ENCODE results near the gene PBX3. TPM values are rescaled to one million over a fixed set of nuclear protein-coding genes. Genes with fewer than 3 reads are reported as not detected.

PBX3 gene
- total RNA-seq, 2 experiments from 2014 or later, result 24.3 to 28.0 TPM

- POLR2A ChIA-PET, result no interaction called here
- Mint-ChIP-seq H3K36me3 (peaks cover 1% of the 10 kb centered on the region), H3K27ac (no peak overlapping the region), H3K27me3 (no peaks in the 10 kb centered on the region), H3K4me1 (peaks cover 21% of the 10 kb centered on the region), H3K9me3 (no peaks in the 10 kb centered on the region), H3K4me3 (no peak overlapping the region)
- no peak for DNase-seq
- no peak for ATAC-seq (ENCODE audit: low read depth)
These were observed 78.6 kb downstream of the PBX3 start for GRCh38 chr9:125825762-125826161.

- no peak overlapping the region for H3K27ac Mint-ChIP-seq
- peaks cover 2% of the 10 kb centered on the region for H3K9me3 Mint-ChIP-seq
- no peak overlapping the region for H3K4me3 Mint-ChIP-seq
- ATAC-seq (ENCODE audit: low read depth), result no peak
- POLR2A ChIA-PET, result no interaction called here
- H3K36me3 Mint-ChIP-seq, result peaks cover 5% of the 10 kb centered on the region
- H3K27me3 Mint-ChIP-seq, result no peaks in the 10 kb centered on the region
- H3K4me1 Mint-ChIP-seq, result peaks cover 23% of the 10 kb centered on the region
- DNase-seq, result no peak
These were observed 79.7 kb downstream of the PBX3 start for GRCh38 chr9:125826850-125827249.

GRCh38 chr9:125829743-125830142 lies 82.6 kb downstream of the PBX3 start:
- Mint-ChIP-seq H3K4me3 (peak overlapping the region; percentile 85), H3K36me3 (peaks cover 11% of the 10 kb centered on the region), H3K27me3 (no peaks in the 10 kb centered on the region), H3K9me3 (peaks cover 2% of the 10 kb centered on the region), H3K4me1 (peaks cover 15% of the 10 kb centered on the region), H3K27ac (peak overlapping the region; percentile 84)
- POLR2A ChIA-PET, result interaction anchor here (1.1 to 1.4 kb wide), 2 partner anchors 84 to 123 kb away, joined by 4 read pairs; partner anchors contain the start of gene MAPKAP1
- DNase-seq (no peak), ATAC-seq (ENCODE audit: low read depth) (peak; percentile 100)

GRCh38 chr9:125831054-125831453 lies 83.9 kb downstream of the PBX3 start:
- DNase-seq (no peak), ATAC-seq (ENCODE audit: low read depth) (no peak)
- POLR2A ChIA-PET, result interaction anchor here (0.7 kb wide), 1 partner anchor 17 kb away, joined by 4 read pairs; no protein-coding TSS in a partner anchor
- H3K27ac Mint-ChIP-seq, result no peak overlapping the region
- H3K9me3 Mint-ChIP-seq, result peaks cover 2% of the 10 kb centered on the region
- H3K27me3 Mint-ChIP-seq, result no peaks in the 10 kb centered on the region
- peaks cover 11% of the 10 kb centered on the region for H3K4me1 Mint-ChIP-seq
- peaks cover 10% of the 10 kb centered on the region for H3K36me3 Mint-ChIP-seq
- peak overlapping the region; percentile 60 for H3K4me3 Mint-ChIP-seq

- peaks cover 2% of the 10 kb centered on the region for H3K9me3 Mint-ChIP-seq
- POLR2A ChIA-PET, result interaction anchor here (0.7 kb wide), 1 partner anchor 17 kb away, joined by 4 read pairs; no protein-coding TSS in a partner anchor
- no peak for ATAC-seq (ENCODE audit: low read depth)
- H3K27me3 Mint-ChIP-seq, result no peaks in the 10 kb centered on the region
- peaks cover 10% of the 10 kb centered on the region for H3K36me3 Mint-ChIP-seq
- H3K4me3 Mint-ChIP-seq, result no peak overlapping the region
- no peak overlapping the region for H3K27ac Mint-ChIP-seq
- DNase-seq, result no peak
- H3K4me1 Mint-ChIP-seq, result peaks cover 11% of the 10 kb centered on the region
These were observed 84.4 kb downstream of the PBX3 start for GRCh38 chr9:125831616-125832015.

- Mint-ChIP-seq H3K27ac (no peak overlapping the region), H3K4me1 (peaks cover 4% of the 10 kb centered on the region), H3K27me3 (no peaks in the 10 kb centered on the region), H3K4me3 (no peak overlapping the region), H3K9me3 (peaks cover 2% of the 10 kb centered on the region), H3K36me3 (peaks cover 10% of the 10 kb centered on the region)
- no peak for DNase-seq
- POLR2A ChIA-PET, result no interaction called here
- no peak for ATAC-seq (ENCODE audit: low read depth)
These were observed 88.5 kb downstream of the PBX3 start for GRCh38 chr9:125835655-125836054.

GRCh38 chr9:125839317-125839716 lies 92.1 kb downstream of the PBX3 start:
- ATAC-seq (ENCODE audit: low read depth) (no peak), DNase-seq (no peak)
- Mint-ChIP-seq H3K27ac (no peak overlapping the region), H3K4me1 (peaks cover 4% of the 10 kb centered on the region), H3K4me3 (no peak overlapping the region), H3K9me3 (no peaks in the 10 kb centered on the region), H3K27me3 (no peaks in the 10 kb centered on the region), H3K36me3 (peaks cover 3% of the 10 kb centered on the region)
- POLR2A ChIA-PET, result no interaction called here

GRCh38 chr9:125841444-125841843 lies 94.3 kb downstream of the PBX3 start:
- H3K36me3 Mint-ChIP-seq, result peaks cover 3% of the 10 kb centered on the region
- no peak overlapping the region for H3K4me3 Mint-ChIP-seq
- ATAC-seq (ENCODE audit: low read depth), result no peak
- no peak overlapping the region for H3K27ac Mint-ChIP-seq
- peaks cover 4% of the 10 kb centered on the region for H3K4me1 Mint-ChIP-seq
- no peaks in the 10 kb centered on the region for H3K9me3 Mint-ChIP-seq
- POLR2A ChIA-PET, result no interaction called here
- DNase-seq, result no peak
- no peaks in the 10 kb centered on the region for H3K27me3 Mint-ChIP-seq

- H3K4me3 Mint-ChIP-seq, result no peak overlapping the region
- ATAC-seq (ENCODE audit: low read depth) (no peak), DNase-seq (no peak)
- no peaks in the 10 kb centered on the region for H3K9me3 Mint-ChIP-seq
- H3K27me3 Mint-ChIP-seq, result no peaks in the 10 kb centered on the region
- peaks cover 6% of the 10 kb centered on the region for H3K36me3 Mint-ChIP-seq
- peaks cover 4% of the 10 kb centered on the region for H3K4me1 Mint-ChIP-seq
- H3K27ac Mint-ChIP-seq, result no peak overlapping the region
- POLR2A ChIA-PET, result no interaction called here
These were observed 95.1 kb downstream of the PBX3 start for GRCh38 chr9:125842242-125842641.

- ATAC-seq (ENCODE audit: low read depth) (no peak), DNase-seq (no peak)
- Mint-ChIP-seq H3K4me3 (no peak overlapping the region), H3K27me3 (no peaks in the 10 kb centered on the region), H3K9me3 (no peaks in the 10 kb centered on the region), H3K36me3 (peaks cover 6% of the 10 kb centered on the region), H3K4me1 (peaks cover 4% of the 10 kb centered on the region), H3K27ac (no peak overlapping the region)
- POLR2A ChIA-PET, result interaction anchor here (0.6 kb wide), 1 partner anchor 98 kb away, joined by 3 read pairs; no protein-coding TSS in a partner anchor
These were observed 96.5 kb downstream of the PBX3 start for GRCh38 chr9:125843646-125844045.

- H3K36me3 Mint-ChIP-seq, result peaks cover 6% of the 10 kb centered on the region
- no peaks in the 10 kb centered on the region for H3K27me3 Mint-ChIP-seq
- ATAC-seq (ENCODE audit: low read depth), result no peak
- peaks cover 4% of the 10 kb centered on the region for H3K4me1 Mint-ChIP-seq
- DNase-seq, result no peak
- no peak overlapping the region for H3K4me3 Mint-ChIP-seq
- no peaks in the 10 kb centered on the region for H3K9me3 Mint-ChIP-seq
- POLR2A ChIA-PET, result no interaction called here
- no peak overlapping the region for H3K27ac Mint-ChIP-seq
These were observed 97.4 kb downstream of the PBX3 start for GRCh38 chr9:125844611-125845010.

- Mint-ChIP-seq H3K27ac (no peak overlapping the region), H3K4me1 (peaks cover 4% of the 10 kb centered on the region), H3K27me3 (no peaks in the 10 kb centered on the region), H3K4me3 (no peak overlapping the region), H3K9me3 (no peaks in the 10 kb centered on the region), H3K36me3 (peaks cover 6% of the 10 kb centered on the region)
- ATAC-seq (ENCODE audit: low read depth) (no peak), DNase-seq (no peak)
- POLR2A ChIA-PET, result no interaction called here
These were observed 98.2 kb downstream of the PBX3 start for GRCh38 chr9:125845271-125845808.

- Mint-ChIP-seq H3K9me3 (no peaks in the 10 kb centered on the region), H3K4me3 (no peak overlapping the region), H3K27ac (no peak overlapping the region), H3K4me1 (no peaks in the 10 kb centered on the region), H3K27me3 (no peaks in the 10 kb centered on the region), H3K36me3 (peaks cover 6% of the 10 kb centered on the region)
- DNase-seq (no peak), ATAC-seq (ENCODE audit: low read depth) (no peak)
- POLR2A ChIA-PET, result no interaction called here
These were observed 100.6 kb downstream of the PBX3 start for GRCh38 chr9:125847735-125848134.

GRCh38 chr9:125850106-125850632 lies 103.0 kb downstream of the PBX3 start:
- Mint-ChIP-seq H3K36me3 (peaks cover 3% of the 10 kb centered on the region), H3K27ac (no peak overlapping the region), H3K4me1 (peaks cover 5% of the 10 kb centered on the region), H3K9me3 (no peaks in the 10 kb centered on the region), H3K27me3 (no peaks in the 10 kb centered on the region), H3K4me3 (no peak overlapping the region)
- no peak for DNase-seq
- no peak for ATAC-seq (ENCODE audit: low read depth)
- POLR2A ChIA-PET, result no interaction called here

All from activated naive CD8-positive, alpha-beta T cell treated with anti-CD3 and anti-CD28 coated beads, Interleukin-2, amount 10 ng/mL, durations not matched to agents 7 days and 5 days (primary cell).